ENCODE results near the gene MON1A.
"Not testable (repeated sequence)": the region's sequence is repeated elsewhere in the genome, so short reads cannot be mapped to it uniquely, and the experiment has no call there.

Gene MON1A

GRCh38 chr3:49939858-49940666 lies 10.5 kb upstream of the MON1A start, which contains the start of gene RBM6:
TSS of gene RBM6 (plus strand) at chr3:49940150. CDS start at chr3:49962642, 22,492 bp downstream.
- no peaks in the 10 kb centered on the region for H3K9me3 ChIP-seq (ENCODE audit: insufficient read depth, low read depth, low read length)
- no peaks in the 10 kb centered on the region for H3K27me3 ChIP-seq (ENCODE audit: insufficient read depth, low read length)
- H3K27ac ChIP-seq (ENCODE audit: low read depth, low read length): peak within 1 kb of the TSS; percentile 97
- peak within 1 kb of the TSS; percentile 92 for H3K9ac ChIP-seq (ENCODE audit: low read depth, low read length)
- peaks cover 6% of the 10 kb centered on the region; the same call in 1 of the 2 replicates for H3K36me3 ChIP-seq (ENCODE audit: insufficient read depth, low read length)
- peak within 1 kb of the TSS; percentile 97 for H3K4me3 ChIP-seq (ENCODE audit: low read length)
- under 1% methylated on average over 74 of the region's 74 CpGs for WGBS
- no peaks in the 10 kb centered on the region for H3K4me1 ChIP-seq (ENCODE audit: insufficient read depth, low read length)

- WGBS: 92% methylated on average over 3 of the region's 3 CpGs
- no peaks in the 10 kb centered on the region for H3K36me3 ChIP-seq (ENCODE audit: insufficient read depth, low read length)
- no peak overlapping the region for H3K27ac ChIP-seq (ENCODE audit: low read depth, low read length)
- no peak overlapping the region for H3K9ac ChIP-seq (ENCODE audit: low read depth, low read length)
- H3K4me3 ChIP-seq (ENCODE audit: low read length): no peak overlapping the region
- H3K9me3 ChIP-seq (ENCODE audit: insufficient read depth, low read depth, low read length): no peaks in the 10 kb centered on the region
- H3K27me3 ChIP-seq (ENCODE audit: insufficient read depth, low read length): no peaks in the 10 kb centered on the region
- H3K4me1 ChIP-seq (ENCODE audit: insufficient read depth, low read length): no peaks in the 10 kb centered on the region
Measured at GRCh38 chr3:49937090-49937489, 7.5 kb upstream of the MON1A start.

- H3K27ac ChIP-seq (ENCODE audit: low read depth, low read length); H3K9ac ChIP-seq (ENCODE audit: low read depth, low read length); H3K4me3 ChIP-seq (ENCODE audit: low read length); H3K36me3 ChIP-seq (ENCODE audit: insufficient read depth, low read length); H3K9me3 ChIP-seq (ENCODE audit: insufficient read depth, low read depth, low read length); H3K27me3 ChIP-seq (ENCODE audit: insufficient read depth, low read length): not testable (repeated sequence)
- WGBS: 95% methylated on average over 15 of the region's 15 CpGs
- peaks cover 16% of the 10 kb centered on the region for H3K4me1 ChIP-seq (ENCODE audit: insufficient read depth, low read length)
Measured at GRCh38 chr3:49932281-49932680, 2.7 kb upstream of the MON1A start.

- 0 out of 2 replicates have a peak overlapping the region, but pooled peaks have one; percentile 2 for H3K27ac ChIP-seq (ENCODE audit: low read depth, low read length)
- H3K36me3 ChIP-seq (ENCODE audit: insufficient read depth, low read length): no peaks in the 10 kb centered on the region
- no peak overlapping the region for H3K9ac ChIP-seq (ENCODE audit: low read depth, low read length)
- no peaks in the 10 kb centered on the region for H3K27me3 ChIP-seq (ENCODE audit: insufficient read depth, low read length)
- WGBS: 20% methylated on average over 1 of the region's 1 CpG
- H3K4me3 ChIP-seq (ENCODE audit: low read length): no peak overlapping the region
- H3K4me1 ChIP-seq (ENCODE audit: insufficient read depth, low read length): peaks cover 16% of the 10 kb centered on the region
- no peaks in the 10 kb centered on the region for H3K9me3 ChIP-seq (ENCODE audit: insufficient read depth, low read depth, low read length)
Measured at GRCh38 chr3:49930922-49931321, 1.3 kb upstream of the MON1A start.

- WGBS: 65% methylated on average over 15 of the region's 16 CpGs
- Histone ChIP-seq H3K4me3 (ENCODE audit: low read length) (peak overlapping the region; percentile 89), H3K9ac (ENCODE audit: low read depth, low read length) (peak overlapping the region; percentile 57; the same call in 1 of the 2 replicates), H3K27ac (ENCODE audit: low read depth, low read length) (peak overlapping the region; percentile 78), H3K36me3 (ENCODE audit: insufficient read depth, low read length) (no peaks in the 10 kb centered on the region), H3K27me3 (ENCODE audit: insufficient read depth, low read length) (no peaks in the 10 kb centered on the region), H3K4me1 (ENCODE audit: insufficient read depth, low read length) (peaks cover 16% of the 10 kb centered on the region), H3K9me3 (ENCODE audit: insufficient read depth, low read depth, low read length) (no peaks in the 10 kb centered on the region)
Measured at GRCh38 chr3:49930168-49930690, 618 bp upstream of the MON1A start.

- Histone ChIP-seq H3K27ac (ENCODE audit: low read depth, low read length) (no peak overlapping the region), H3K27me3 (ENCODE audit: insufficient read depth, low read length) (no peaks in the 10 kb centered on the region), H3K9ac (ENCODE audit: low read depth, low read length) (no peak overlapping the region), H3K4me3 (ENCODE audit: low read length) (peak overlapping the region; percentile 89; the same call in 1 of the 2 replicates), H3K9me3 (ENCODE audit: insufficient read depth, low read depth, low read length) (no peaks in the 10 kb centered on the region), H3K4me1 (ENCODE audit: insufficient read depth, low read length) (peaks cover 16% of the 10 kb centered on the region), H3K36me3 (ENCODE audit: insufficient read depth, low read length) (no peaks in the 10 kb centered on the region)
- 93% methylated on average over 5 of the region's 5 CpGs for WGBS
Measured at GRCh38 chr3:49928481-49929017, 1.1 kb downstream of the MON1A start.

- Histone ChIP-seq H3K9ac (ENCODE audit: low read depth, low read length) (no peak overlapping the region), H3K27me3 (ENCODE audit: insufficient read depth, low read length) (no peaks in the 10 kb centered on the region), H3K9me3 (ENCODE audit: insufficient read depth, low read depth, low read length) (no peaks in the 10 kb centered on the region), H3K36me3 (ENCODE audit: insufficient read depth, low read length) (no peaks in the 10 kb centered on the region), H3K4me3 (ENCODE audit: low read length) (no peak overlapping the region), H3K27ac (ENCODE audit: low read depth, low read length) (no peak overlapping the region), H3K4me1 (ENCODE audit: insufficient read depth, low read length) (peaks cover 16% of the 10 kb centered on the region)
- WGBS: 97% methylated on average over 5 of the region's 5 CpGs
Measured at GRCh38 chr3:49927798-49928197, 1.8 kb downstream of the MON1A start.

- Histone ChIP-seq H3K27me3 (ENCODE audit: insufficient read depth, low read length) (no peaks in the 10 kb centered on the region), H3K36me3 (ENCODE audit: insufficient read depth, low read length) (no peaks in the 10 kb centered on the region), H3K4me1 (ENCODE audit: insufficient read depth, low read length) (peaks cover 14% of the 10 kb centered on the region), H3K9ac (ENCODE audit: low read depth, low read length) (no peak overlapping the region), H3K27ac (ENCODE audit: low read depth, low read length) (no peak overlapping the region), H3K9me3 (ENCODE audit: insufficient read depth, low read depth, low read length) (no peaks in the 10 kb centered on the region), H3K4me3 (ENCODE audit: low read length) (no peak overlapping the region)
- WGBS: 96% methylated on average over 2 of the region's 4 CpGs
Measured at GRCh38 chr3:49926117-49926728, 3.4 kb downstream of the MON1A start.

- no peaks in the 10 kb centered on the region for H3K9me3 ChIP-seq (ENCODE audit: insufficient read depth, low read depth, low read length)
Measured at GRCh38 chr3:49925485-49925884, 4.1 kb downstream of the MON1A start.

GRCh38 chr3:49924683-49925082 lies 4.9 kb downstream of the MON1A start:
- Histone ChIP-seq H3K9me3 (ENCODE audit: insufficient read depth, low read depth, low read length) (no peaks in the 10 kb centered on the region), H3K9ac (ENCODE audit: low read depth, low read length) (no peak overlapping the region), H3K4me3 (ENCODE audit: low read length) (no peak overlapping the region), H3K27me3 (ENCODE audit: insufficient read depth, low read length) (no peaks in the 10 kb centered on the region), H3K4me1 (ENCODE audit: insufficient read depth, low read length) (no peaks in the 10 kb centered on the region), H3K27ac (ENCODE audit: low read depth, low read length) (no peak overlapping the region), H3K36me3 (ENCODE audit: insufficient read depth, low read length) (no peaks in the 10 kb centered on the region)
- 84% methylated on average over 2 of the region's 2 CpGs for WGBS

More at GRCh38 chr3:49925485-49925884, 4.1 kb downstream of the MON1A start:
- Histone ChIP-seq H3K27me3 (ENCODE audit: insufficient read depth, low read length) (no peaks in the 10 kb centered on the region), H3K4me3 (ENCODE audit: low read length) (no peak overlapping the region), H3K27ac (ENCODE audit: low read depth, low read length) (no peak overlapping the region), H3K36me3 (ENCODE audit: insufficient read depth, low read length) (no peaks in the 10 kb centered on the region), H3K4me1 (ENCODE audit: insufficient read depth, low read length) (peaks cover 7% of the 10 kb centered on the region), H3K9ac (ENCODE audit: low read depth, low read length) (no peak overlapping the region)
- WGBS: 94% methylated on average over 2 of the region's 2 CpGs
